Measurements from ENCODE around the gene LRIT1.

Gene LRIT1

DNA sequence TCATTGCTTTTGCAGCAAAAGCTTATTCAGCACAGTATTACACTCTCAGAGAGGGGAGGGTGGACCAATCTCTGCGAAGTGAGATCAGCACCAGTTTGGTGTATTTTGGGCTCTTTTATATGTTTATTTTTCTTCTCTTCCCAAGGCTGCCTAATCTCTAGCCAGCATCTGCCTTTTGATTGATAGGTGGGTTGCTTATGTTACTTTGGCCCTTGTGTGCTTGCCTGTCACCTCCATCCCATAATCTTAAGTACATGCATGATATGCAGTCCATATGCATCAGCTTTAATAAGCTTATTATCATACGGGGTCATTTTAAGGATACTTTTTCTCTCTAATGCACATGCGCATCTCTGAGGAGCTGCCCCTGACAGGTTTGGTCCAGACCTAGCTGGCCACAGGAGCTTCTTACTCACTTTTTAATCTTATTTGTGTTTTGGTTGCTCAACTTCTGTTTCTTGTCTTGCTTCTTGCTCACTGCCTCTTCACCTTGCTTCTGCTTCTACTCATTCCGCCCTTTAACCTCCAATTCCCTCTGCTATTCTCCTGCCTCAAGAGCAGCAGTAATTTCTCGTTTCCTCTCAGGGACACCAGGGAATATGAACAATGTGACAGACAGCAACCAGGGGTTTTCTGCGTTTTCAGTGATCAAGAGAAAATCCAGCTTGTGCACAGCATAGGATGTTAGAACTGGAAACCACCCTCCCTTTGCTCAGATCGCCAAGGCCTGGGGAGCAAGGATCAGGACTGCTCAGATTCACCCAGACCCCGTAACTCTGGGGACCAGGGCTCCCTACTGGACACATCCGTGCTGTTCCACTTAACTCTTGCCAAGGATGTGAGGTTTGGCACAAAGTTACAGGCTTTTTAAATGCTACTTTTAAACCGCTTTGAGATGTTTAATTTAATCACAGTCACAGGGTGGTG is 13.5 kb upstream of the LRIT1 start:
- DNase-seq, result no peak

- no peak for DNase-seq
Measured at GRCh38 chr10:84248794-84249193, 7.4 kb upstream of the LRIT1 start.

- DNase-seq, result no peak
Measured at GRCh38 chr10:84247496-84247895, 6.2 kb upstream of the LRIT1 start.

DNA sequence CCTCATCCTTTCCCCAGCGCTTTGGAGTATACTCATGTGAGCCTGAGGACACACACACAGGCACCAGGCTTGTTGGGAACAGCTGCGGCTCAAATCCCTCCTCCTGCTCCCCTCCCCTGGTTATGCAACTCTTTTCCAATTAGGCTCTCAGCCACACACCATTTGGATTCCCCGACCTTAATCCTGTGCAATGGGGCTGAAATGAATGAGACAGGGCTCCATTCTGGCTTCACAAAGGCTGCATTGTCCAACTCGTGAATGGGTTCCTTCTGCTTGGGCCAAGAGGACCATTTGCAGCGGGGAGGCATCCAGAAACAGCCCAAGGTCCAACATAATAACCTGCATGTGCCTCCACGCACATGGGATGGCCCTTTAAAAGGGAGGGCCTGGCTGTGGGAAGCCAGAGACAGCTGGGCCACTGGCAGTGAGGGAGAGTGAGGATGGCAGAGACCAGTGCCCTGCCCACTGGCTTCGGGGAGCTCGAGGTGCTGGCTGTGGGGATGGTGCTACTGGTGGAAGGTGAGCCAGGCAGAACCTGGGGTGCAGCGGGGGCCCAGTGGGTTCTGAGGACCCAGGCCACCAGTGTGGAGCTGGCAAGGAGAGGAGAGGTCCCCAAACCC is 3.4 kb upstream of the LRIT1 start, which contains the start of gene RGR:
Gene RGR, plus strand, starts transcription at position 403 of the 620 bp plus-strand sequence. Its CDS starts 38 bp downstream, at position 441.
- no peak for DNase-seq

DNA sequence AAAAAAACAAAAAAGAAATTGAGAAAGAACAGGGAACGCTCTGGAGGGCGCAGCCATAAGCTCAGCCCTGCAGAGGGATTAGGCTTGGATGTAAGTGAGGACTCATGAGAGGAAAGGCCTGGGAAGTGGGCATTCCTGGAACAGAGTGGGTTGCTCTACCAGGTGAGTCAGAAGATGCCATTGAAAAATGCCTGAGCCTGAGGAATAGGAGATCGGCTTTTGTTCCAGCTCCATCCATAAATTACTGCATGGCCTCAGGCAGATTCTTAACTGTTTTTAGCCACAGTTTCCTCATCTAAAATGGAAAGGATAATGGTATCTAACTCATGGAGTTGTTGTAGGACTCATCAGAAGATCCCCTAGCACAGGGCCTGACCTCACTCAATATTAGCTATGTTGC is 2.4 kb upstream of the LRIT1 start:
- no peak for DNase-seq

- DNase-seq, result no peak
Measured at GRCh38 chr10:84238909-84239308, 2.4 kb downstream of the LRIT1 start.

- DNase-seq, result no peak
Measured at GRCh38 chr10:84237199-84238051, 3.9 kb downstream of the LRIT1 start.

DNA sequence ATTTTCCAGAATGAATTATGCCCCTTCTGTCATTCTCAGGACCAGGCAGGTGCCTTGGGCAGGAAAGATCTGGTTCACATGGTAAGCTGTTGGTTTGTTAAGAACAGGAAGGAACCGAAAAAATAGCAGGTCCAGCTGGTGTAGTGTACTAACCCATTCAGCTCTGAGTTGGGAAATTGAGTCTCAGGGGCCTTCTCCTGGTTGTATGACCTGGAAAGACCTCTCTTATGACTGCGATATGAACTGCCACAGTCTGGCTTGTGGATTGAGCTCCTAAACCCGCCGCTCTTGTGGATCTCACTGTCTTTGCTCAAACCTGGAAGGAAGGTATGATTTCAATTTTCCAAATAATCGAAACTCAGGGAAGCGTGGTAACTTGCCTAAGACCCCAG is 4.5 kb downstream of the LRIT1 start:
- no peak for DNase-seq

DNA sequence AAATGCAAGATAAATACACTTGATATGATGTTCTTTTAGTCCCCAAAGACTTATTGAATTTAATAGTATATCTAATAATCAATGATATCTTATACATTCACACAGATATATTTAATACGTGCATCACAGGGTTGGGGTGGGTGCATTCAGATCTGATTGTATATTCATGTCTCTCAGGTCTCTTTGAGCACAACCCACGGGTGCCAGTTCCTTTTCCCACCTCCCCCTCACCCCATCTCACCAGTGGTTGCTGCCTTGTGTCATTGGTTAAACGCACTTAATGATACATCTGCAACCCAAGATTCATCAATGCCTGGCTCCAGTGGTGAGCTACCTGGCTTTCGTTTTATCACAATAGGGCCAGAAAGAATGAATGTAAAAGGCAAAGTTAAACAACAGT is 6.2 kb downstream of the LRIT1 start:
- no peak for DNase-seq

DNA sequence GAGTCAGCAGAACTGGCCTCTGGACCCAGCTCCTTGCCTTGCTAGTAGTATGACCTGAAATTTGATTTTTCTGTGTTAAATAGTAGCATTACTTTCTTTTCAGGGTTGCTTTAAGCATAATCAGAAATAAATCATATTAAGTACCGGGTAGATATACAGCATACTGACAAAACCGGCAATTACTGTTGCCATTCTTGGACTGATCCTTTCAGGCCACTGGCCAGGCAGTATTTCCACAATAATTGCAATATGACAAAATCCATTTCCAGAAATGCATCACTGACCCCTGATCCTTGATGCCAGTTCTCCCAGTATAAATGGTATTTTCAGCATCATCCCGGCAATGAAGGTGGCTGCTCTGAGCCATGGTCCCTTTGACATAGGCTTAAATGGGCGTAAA is 6.9 kb downstream of the LRIT1 start:
- no peak for DNase-seq

DNA sequence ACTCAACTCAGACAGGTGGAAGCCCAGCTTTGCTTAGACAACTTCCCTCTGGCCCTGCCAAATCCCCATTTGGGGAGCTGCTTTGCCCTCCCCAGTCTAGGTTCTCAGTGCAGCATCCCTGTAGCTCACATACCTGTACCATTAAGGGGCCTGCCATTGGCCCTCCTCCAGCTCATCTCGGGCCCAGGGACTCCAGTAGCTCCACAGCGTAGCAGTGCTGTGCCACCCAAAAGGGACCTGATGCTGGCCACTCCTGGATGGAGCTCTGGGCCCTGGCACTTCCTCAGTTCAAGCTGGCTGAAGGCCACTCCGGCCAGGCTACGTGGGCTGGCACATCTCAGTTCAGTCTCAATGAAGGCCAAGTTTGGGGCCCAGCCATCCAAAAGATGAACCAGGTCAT is 7.4 kb downstream of the LRIT1 start:
- DNase-seq, result no peak

DNA sequence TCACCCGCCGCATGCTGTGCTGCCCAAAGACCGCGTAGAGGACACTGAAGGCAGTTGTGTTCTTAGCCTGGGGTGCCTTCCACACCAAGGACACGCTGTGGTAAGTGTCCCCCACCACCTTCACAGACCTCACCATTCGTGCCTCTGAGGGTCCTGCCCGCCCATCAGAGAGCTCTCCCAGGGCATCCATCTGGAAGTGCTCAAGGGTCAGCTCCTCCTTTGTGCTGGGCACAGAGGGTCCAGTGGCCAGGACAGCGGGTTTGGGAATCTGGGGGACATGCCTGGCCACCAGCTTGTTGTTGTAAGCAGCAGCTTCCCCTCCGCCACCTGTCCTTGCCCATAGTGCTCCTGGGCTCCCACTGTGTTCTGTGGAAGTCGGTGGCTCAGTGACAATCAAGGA is 9.0 kb downstream of the LRIT1 start:
- DNase-seq, result no peak

GRCh38 chr10:84230359-84230758 is 11.0 kb downstream of the LRIT1 start:
- no peak for DNase-seq

DNA sequence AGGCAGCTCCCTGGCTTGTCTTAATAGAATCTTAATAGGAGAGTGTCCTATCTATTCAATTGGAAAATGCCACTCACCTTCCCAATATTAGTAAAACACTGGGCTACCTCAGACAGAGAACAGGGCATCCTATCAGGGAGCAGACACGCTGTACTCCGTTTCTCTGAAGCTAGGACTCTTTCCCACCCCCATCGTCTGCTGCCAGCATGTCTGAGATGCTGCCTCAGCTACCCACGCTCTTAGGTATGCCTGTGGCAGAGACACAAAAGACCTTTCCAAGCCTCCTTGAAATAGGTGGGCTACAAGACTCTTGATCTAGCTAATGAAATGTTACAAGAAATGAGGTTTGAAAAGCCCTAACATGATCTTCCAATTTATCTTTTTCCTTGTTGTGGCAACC is 13.5 kb downstream of the LRIT1 start:
- DNase-seq, result no peak

DNA sequence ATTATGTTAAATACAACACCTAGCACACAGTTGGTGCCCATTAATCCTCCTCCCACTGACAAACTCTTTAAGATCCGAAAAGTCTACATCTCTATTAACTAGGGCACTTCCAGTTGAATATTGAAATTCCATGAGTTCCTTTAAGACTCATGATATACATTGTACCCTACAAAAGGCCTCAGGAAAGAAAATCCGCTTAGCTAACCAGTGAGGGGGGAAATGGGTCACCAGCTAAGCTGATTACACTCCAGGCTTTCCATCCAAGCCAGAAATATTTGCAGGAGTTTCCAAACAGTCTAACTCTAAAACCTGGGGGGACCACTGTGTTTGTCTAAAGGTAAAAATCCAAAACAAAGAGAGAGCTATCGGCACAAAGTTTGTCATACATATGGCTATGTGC is 14.7 kb downstream of the LRIT1 start:
- no peak for DNase-seq

GRCh38 chr10:84225427-84226173 is 15.7 kb downstream of the LRIT1 start, which contains the start of gene LRIT2:
Gene LRIT2 (minus strand): TSS chr10:84225544. CDS start chr10:84225520, 24 bp downstream.
- DNase-seq, result no peak

- no peak for DNase-seq
Measured at GRCh38 chr10:84224411-84225028, 16.8 kb downstream of the LRIT1 start.

- no peak for DNase-seq
Measured at GRCh38 chr10:84221916-84222315, 19.4 kb downstream of the LRIT1 start.

DNA sequence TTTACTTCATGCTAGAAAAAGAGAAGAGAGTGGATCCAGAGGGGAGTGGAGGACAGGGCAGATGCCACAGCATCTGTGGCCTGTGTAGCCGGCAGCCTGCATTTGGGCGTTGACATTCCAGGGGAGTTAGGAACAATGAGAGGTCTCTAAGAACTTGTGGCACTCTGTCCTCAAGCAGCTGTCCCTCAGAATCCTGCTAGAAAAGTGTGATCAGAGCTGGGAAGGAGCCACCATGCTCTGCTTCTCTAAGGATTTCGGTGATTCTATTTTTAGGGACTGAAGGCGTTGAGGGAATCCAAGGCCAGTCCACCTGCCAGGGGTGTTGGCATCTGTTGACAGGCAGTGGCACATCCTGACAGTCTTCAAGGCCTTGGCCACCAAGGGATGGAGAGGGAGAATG is 23.6 kb downstream of the LRIT1 start:
- DNase-seq, result no peak

DNA sequence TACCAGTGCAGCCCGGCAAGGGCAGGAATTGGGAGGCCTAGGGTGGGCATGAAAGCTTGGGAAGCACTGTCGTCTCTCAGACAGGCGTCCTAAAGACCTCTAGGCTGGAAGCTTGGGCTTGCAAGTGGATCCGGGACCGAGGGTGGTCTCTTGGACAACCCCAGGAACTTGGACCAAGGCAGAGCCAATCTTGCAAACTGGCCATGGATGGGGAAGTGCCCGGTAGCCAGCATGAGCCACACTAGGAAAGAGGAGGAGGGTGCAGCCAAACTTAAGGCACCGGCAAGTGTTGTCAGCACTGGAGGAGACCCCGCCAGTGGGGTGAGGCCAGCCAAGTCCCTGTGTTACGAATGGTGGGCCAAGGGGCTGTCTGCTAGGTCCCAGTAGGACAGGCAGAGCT is 24.5 kb downstream of the LRIT1 start:
- DNase-seq, result no peak

DNA sequence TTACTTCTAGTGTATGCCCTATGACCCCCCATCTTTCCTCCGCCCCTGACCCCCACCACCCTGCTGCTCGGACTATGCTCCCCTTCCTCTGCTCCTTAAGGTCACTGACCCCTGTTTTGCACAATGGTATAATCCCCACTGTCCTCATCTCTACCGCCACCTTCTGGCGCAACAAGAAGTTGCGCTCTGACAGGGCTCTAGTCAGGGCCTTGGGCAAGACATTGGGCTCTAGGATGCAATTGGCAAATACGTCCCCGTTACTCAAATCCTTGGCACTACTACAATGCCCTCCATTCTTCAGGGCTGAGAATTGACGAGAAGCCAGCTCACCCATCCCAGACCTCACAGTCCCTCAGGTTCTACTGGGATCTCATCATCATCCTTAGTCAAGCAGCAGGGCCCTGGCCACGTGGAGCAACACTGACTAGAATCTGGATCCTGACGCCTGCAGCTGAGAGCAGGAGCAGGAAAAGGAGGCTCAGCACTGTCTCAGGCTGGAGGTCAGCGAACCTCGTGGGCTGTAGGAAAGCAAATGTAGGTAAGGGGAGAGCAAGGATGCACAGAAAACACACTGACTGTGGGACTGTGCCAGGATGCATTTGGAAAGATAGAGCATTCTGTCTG is 26.6 kb downstream of the LRIT1 start:
- no peak for DNase-seq

Data from activated T-cell treated with anti-CD3 and anti-CD28 coated beads for 4 hours (primary cell).